ENCODE results near the gene NNT.

GRCh38 chr5:43680286-43680685 is 77.3 kb downstream of the NNT start:
- TF ChIP-seq, protein P1, sequence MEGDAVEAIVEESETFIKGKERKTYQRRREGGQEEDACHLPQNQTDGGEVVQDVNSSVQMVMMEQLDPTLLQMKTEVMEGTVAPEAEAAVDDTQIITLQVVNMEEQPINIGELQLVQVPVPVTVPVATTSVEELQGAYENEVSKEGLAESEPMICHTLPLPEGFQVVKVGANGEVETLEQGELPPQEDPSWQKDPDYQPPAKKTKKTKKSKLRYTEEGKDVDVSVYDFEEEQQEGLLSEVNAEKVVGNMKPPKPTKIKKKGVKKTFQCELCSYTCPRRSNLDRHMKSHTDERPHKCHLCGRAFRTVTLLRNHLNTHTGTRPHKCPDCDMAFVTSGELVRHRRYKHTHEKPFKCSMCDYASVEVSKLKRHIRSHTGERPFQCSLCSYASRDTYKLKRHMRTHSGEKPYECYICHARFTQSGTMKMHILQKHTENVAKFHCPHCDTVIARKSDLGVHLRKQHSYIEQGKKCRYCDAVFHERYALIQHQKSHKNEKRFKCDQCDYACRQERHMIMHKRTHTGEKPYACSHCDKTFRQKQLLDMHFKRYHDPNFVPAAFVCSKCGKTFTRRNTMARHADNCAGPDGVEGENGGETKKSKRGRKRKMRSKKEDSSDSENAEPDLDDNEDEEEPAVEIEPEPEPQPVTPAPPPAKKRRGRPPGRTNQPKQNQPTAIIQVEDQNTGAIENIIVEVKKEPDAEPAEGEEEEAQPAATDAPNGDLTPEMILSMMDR (conservative IDR thresholded peaks at IDR 0.05; ENCODE audit: low read depth, low read length), result no peak
- TF ChIP-seq EZH2 (IDR thresholded peaks at IDR 0.05; ENCODE audit: borderline replicate concordance, low read depth, low read length, poor library complexity, severe bottlenecking), result no peak

All from A673 (cell line).